ENCODE measurements around the gene CARD16.

- TF ChIP-seq HNRNPLL (IDR thresholded peaks at IDR 0.05; ENCODE audit: low read depth, low read length, poor library complexity, severe bottlenecking) (no peak), SREBF2 (CRISPR knock-in tag; IDR thresholded peaks at IDR 0.05) (no peak), TOE1 (IDR thresholded peaks at IDR 0.05; ENCODE audit: borderline replicate concordance) (no peak), TOE1 (CRISPR knock-in tag; IDR thresholded peaks at IDR 0.05; ENCODE audit: borderline replicate concordance, low read depth) (no peak), TCF3 (CRISPR knock-in tag; IDR thresholded peaks at IDR 0.05) (no peak), E2F4 (CRISPR knock-in tag; IDR thresholded peaks at IDR 0.05; ENCODE audit: low read depth) (no peak), GABPA (tag; conservative IDR thresholded peaks at IDR 0.05; ENCODE audit: low read depth) (no peak), HDGF (IDR thresholded peaks at IDR 0.05) (no peak), ZBTB40 (IDR thresholded peaks at IDR 0.05) (no peak), ZBTB40 (CRISPR knock-in tag; IDR thresholded peaks at IDR 0.05) (no peak), ZNF133 (CRISPR knock-in tag; IDR thresholded peaks at IDR 0.05) (no peak), YY1 (IDR thresholded peaks at IDR 0.05; ENCODE audit: borderline replicate concordance in 1 of 3, control insufficient read depth in 1 of 3, extremely low read depth in 1 of 3, insufficient read depth in 3 of 3, insufficient read length in 1 of 3, insufficient replicate concordance in 2 of 3, low read depth in 1 of 3, low read length in 2 of 3) (no peak), HNRNPUL1 (IDR thresholded peaks at IDR 0.05; ENCODE audit: low read length) (no peak)
Measured at GRCh38 chr11:105005451-105005845, 39.7 kb downstream of the CARD16 start.
